Brain pericyte (primary cell): ENCODE data around the gene ABCC6.
"Not testable (repeated sequence)": the region's sequence is repeated elsewhere in the genome, so short reads cannot be mapped to it uniquely, and the experiment has no call there.

Experiments
- DNase-seq: peaks from one replicate; pipeline ENCODE4 v3.0.0-alpha.2; 2012; ENCODE audit warnings: low read depth, low spot score

The ABCC6 gene

GRCh38 chr16:16190546-16190945 lies 32.7 kb downstream of the ABCC6 start:
- no peak for DNase-seq

DNA sequence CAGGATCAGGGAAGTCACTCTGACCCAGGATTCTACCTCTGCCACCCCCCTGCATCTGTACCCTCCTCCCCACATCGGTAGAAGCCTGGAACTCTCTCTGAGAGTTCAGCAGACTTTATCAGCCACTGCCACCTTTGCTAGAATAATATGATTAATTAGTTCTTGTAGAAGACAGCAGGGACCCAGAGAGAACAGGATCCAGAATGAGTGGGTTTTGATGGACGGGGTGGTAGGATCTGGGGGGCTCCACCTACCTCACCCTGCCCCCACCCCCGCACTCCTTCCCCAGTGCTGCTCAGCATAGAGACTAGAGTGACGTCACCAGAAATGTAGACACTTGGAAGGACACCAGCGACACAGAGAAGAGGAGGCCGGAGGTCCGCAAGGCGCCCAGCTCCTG lies 33.5 kb downstream of the ABCC6 start:
- DNase-seq: no peak

- DNase-seq: no peak
These were observed 34.5 kb downstream of the ABCC6 start for GRCh38 chr16:16188827-16189226.

- no peak for DNase-seq
These were observed 36.5 kb downstream of the ABCC6 start for GRCh38 chr16:16186820-16187219.

- no peak for DNase-seq
These were observed 38.2 kb downstream of the ABCC6 start for GRCh38 chr16:16185095-16185494.

DNA sequence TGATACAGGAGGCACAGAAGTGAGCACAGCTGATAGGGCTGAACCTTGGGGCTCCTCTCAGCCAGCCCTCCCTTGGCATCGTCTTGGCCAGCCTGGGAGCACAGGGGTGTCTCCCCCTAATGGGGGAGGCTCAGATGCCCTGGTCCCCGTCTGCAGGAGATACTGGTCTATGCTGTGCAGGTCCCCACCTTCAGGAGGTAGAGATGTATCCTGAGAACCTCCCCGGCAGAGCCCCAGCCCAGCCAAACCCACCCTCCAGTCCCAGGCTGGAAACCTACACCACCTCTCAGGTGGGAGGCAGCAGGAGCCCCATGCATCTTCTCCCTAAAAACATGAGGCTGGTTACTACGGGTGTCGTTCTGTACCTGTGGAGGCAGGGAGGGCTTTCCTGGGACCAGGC lies 38.7 kb downstream of the ABCC6 start:
- no peak for DNase-seq

DNA sequence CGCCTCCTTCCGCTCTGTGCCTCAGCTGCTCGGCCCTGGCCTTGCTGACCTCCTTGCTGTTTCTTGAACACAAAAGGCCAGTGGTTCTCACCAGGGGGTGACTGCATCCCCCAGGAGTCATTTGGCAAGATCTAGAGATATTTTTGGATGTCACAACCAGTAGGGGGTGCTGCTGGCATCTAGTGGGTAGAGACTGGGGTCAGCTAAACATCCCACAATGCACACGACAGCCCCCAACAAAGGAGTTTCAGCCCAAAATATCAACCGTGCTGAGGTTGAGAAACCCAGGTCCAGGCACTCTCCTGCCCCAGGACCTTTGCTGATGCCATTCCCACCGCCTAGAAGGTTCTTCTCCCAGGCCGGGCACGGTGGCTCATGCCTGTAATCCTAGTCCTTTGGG lies 39.7 kb downstream of the ABCC6 start:
- no peak for DNase-seq

- DNase-seq: no peak
These were observed 40.4 kb downstream of the ABCC6 start for GRCh38 chr16:16182918-16183317.

GRCh38 chr16:16181748-16182147 lies 41.5 kb downstream of the ABCC6 start:
- DNase-seq: not testable (repeated sequence)

DNA sequence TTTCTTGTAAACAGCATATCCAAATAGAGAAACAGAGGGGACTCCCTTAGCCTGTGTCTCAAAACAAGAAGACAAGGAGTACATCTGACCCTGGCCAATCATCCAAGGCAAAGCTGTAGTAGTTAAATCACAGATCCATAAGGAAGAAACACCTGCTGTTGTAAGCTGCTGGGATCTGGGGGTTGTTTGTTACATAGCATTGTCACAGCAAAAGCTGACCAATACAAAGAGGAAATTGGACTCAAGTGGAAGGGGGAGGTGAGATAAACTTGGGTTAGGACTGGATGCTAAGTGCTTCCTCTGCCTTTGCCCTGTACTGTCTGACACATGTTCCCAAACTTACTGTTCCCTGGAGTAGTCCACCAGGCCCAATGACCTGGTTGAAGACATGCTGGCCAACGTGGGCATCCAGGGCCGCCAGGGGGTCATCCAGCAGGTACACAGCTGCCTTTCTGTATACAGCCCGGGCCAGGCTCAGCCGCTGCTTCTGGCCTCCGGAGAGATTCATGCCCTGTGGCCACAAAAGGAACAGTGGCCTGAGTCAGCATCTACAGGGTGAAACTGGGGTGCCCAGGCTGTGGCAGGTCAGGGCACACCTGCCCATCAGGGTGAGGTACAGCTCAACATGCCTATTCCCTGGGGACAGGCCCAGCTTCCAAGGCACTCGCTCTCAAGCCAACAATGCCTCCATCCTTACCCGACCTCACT lies 44.7 kb downstream of the ABCC6 start:
- DNase-seq: no peak

GRCh38 chr16:16176328-16176727 lies 47.0 kb downstream of the ABCC6 start:
- no peak for DNase-seq

GRCh38 chr16:16175296-16175695 lies 48.0 kb downstream of the ABCC6 start:
- no peak for DNase-seq

- DNase-seq: no peak
These were observed 50.3 kb downstream of the ABCC6 start for GRCh38 chr16:16172991-16173390.

DNA sequence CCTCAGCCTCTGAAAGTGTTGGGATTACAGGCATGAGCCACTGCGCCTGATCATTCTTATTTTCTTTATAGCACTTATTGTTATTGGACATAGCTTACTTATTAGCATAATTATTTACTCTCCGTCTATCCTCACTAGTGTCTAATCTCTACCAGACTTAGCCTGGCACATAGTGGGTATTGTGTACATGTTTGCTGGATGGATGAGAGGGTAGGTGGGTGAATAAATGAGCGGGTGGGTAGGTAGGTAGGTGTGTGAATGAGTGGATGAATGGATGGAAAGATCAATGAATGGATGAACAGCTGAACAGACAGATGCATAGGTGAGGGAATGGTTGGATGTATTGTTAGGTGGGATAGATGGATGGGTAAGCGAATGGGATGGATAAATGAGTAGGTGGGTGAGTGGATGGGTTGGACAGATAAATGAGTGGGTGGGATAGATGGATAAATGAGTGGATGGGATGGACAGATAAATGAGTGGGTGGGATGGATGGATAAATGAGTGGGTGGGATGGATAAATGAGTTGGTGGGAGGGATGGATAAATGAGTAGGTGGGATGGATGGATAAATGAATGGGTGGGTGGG lies 51.9 kb downstream of the ABCC6 start:
- no peak for DNase-seq

GRCh38 chr16:16169615-16170014 lies 53.7 kb downstream of the ABCC6 start:
- DNase-seq: no peak

- DNase-seq: no peak
These were observed 54.9 kb downstream of the ABCC6 start for GRCh38 chr16:16168431-16168830.

DNA sequence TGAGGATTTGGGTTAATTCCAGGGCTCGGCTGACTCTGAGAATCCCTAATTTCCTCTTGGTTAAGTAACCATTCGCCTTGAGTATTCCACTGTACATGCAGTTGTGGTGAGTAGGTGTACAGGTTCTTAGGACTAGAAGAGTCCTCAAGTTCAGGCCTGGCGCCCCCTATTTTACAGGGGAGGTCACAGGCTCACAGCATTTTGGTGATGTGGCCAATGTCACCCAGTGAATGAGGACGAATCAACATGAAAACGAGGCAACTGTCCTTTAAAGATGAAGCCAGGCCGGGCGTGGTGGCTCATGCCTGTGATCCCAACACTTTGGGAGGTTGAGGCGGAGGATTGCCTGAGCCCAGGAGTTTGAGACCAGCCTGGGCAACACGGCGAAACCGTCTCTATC lies 55.4 kb downstream of the ABCC6 start:
- DNase-seq: no peak

GRCh38 chr16:16166949-16167348 lies 56.3 kb downstream of the ABCC6 start:
- no peak for DNase-seq

DNA sequence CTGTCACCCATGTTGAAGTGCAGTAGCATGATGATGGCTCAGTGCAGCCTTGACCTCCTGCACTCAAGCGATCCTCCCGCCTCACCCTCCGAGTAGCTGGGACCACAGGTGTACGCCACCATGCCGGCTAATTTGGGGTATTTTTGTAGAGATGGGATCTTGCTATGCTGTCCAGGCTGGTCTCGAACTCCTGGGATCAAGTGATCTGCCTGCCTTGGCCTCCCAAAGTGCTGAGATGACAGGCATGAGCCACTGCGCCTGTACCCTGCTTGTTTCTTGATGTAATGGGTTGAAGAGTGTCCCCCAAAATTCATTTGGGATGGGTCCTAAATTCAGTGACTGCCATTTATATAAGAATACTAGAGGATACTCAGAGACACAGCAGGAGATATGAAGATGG lies 57.2 kb downstream of the ABCC6 start:
- DNase-seq: no peak

GRCh38 chr16:16164243-16164642 lies 59.1 kb downstream of the ABCC6 start:
- no peak for DNase-seq

GRCh38 chr16:16163571-16163970 lies 59.7 kb downstream of the ABCC6 start:
- DNase-seq: no peak

- DNase-seq: no peak
These were observed 60.2 kb downstream of the ABCC6 start for GRCh38 chr16:16163109-16163508.

GRCh38 chr16:16162591-16162990 lies 60.7 kb downstream of the ABCC6 start:
- DNase-seq: no peak

- DNase-seq: not testable (repeated sequence)
These were observed 61.5 kb downstream of the ABCC6 start for GRCh38 chr16:16161840-16162239.
